ENCODE measurements around the gene COPG2.
"Not testable (repeated sequence)": the region's sequence is repeated elsewhere in the genome, so short reads cannot be mapped to it uniquely, and the experiment has no call there.

Gene COPG2

GRCh38 chr7:130515315-130516040 lies 153.1 kb downstream of the COPG2 start:
- Histone ChIP-seq H3K79me2 (ENCODE audit: insufficient read depth, low read depth) (no peaks in the 10 kb centered on the region), H3K36me3 (ENCODE audit: insufficient read depth) (no peaks in the 10 kb centered on the region), H3K4me3 (IDR thresholded peaks at IDR 0.05; ENCODE audit: insufficient read depth, low read depth, low read length) (no peak overlapping the region)

GRCh38 chr7:130513447-130513846 lies 155.1 kb downstream of the COPG2 start:
- no peak for TF ChIP-seq CTCF (conservative IDR thresholded peaks at IDR 0.05; ENCODE audit: low read depth, low read length)
- no peaks in the 10 kb centered on the region for H3K27me3 ChIP-seq (ENCODE audit: insufficient read depth, low read depth)
- no peak overlapping the region for H3K4me2 ChIP-seq
- H2AFZ ChIP-seq (ENCODE audit: low read depth): no peak overlapping the region
- no peak overlapping the region for H3K4me3 ChIP-seq (IDR thresholded peaks at IDR 0.05; ENCODE audit: insufficient read depth, low read depth, low read length)
- no peaks in the 10 kb centered on the region for H3K4me1 ChIP-seq (ENCODE audit: low read depth, poor library complexity, severe bottlenecking)
- no peak overlapping the region for H3K27ac ChIP-seq
- H3K36me3 ChIP-seq (ENCODE audit: insufficient read depth): no peaks in the 10 kb centered on the region
- no peaks in the 10 kb centered on the region for H4K20me1 ChIP-seq (ENCODE audit: insufficient read depth)
- H3K79me2 ChIP-seq (ENCODE audit: insufficient read depth, low read depth): no peaks in the 10 kb centered on the region
- no peak overlapping the region for H3K9ac ChIP-seq

More at GRCh38 chr7:130515315-130516040, 153.1 kb downstream of the COPG2 start:
- Histone ChIP-seq H3K27me3 (ENCODE audit: insufficient read depth, low read depth) (no peaks in the 10 kb centered on the region), H2AFZ (ENCODE audit: low read depth) (no peak overlapping the region), H3K9ac (no peak overlapping the region), H3K27ac (no peak overlapping the region), H3K4me1 (ENCODE audit: low read depth, poor library complexity, severe bottlenecking) (no peaks in the 10 kb centered on the region), H3K4me2 (no peak overlapping the region), H4K20me1 (ENCODE audit: insufficient read depth) (no peaks in the 10 kb centered on the region)
- no peak for TF ChIP-seq CTCF (conservative IDR thresholded peaks at IDR 0.05; ENCODE audit: low read depth, low read length)

- not testable (repeated sequence) for H3K27ac ChIP-seq; H3K4me2 ChIP-seq; H3K9ac ChIP-seq; H3K36me3 ChIP-seq (ENCODE audit: insufficient read depth); H3K4me3 ChIP-seq (IDR thresholded peaks at IDR 0.05; ENCODE audit: insufficient read depth, low read depth, low read length); H3K4me1 ChIP-seq (ENCODE audit: low read depth, poor library complexity, severe bottlenecking); H4K20me1 ChIP-seq (ENCODE audit: insufficient read depth); H3K79me2 ChIP-seq (ENCODE audit: insufficient read depth, low read depth); H2AFZ ChIP-seq (ENCODE audit: low read depth); H3K27me3 ChIP-seq (ENCODE audit: insufficient read depth, low read depth)
Observed at GRCh38 chr7:130512038-130512437, 156.5 kb downstream of the COPG2 start.

- no peak for TF ChIP-seq CTCF (conservative IDR thresholded peaks at IDR 0.05; ENCODE audit: low read depth, low read length)
- Histone ChIP-seq H2AFZ (ENCODE audit: low read depth) (no peak overlapping the region), H3K4me1 (ENCODE audit: low read depth, poor library complexity, severe bottlenecking) (peaks cover 1% of the 10 kb centered on the region), H3K79me2 (ENCODE audit: insufficient read depth, low read depth) (no peaks in the 10 kb centered on the region), H3K9ac (no peak overlapping the region), H3K4me2 (no peak overlapping the region), H3K27me3 (ENCODE audit: insufficient read depth, low read depth) (no peaks in the 10 kb centered on the region), H3K36me3 (ENCODE audit: insufficient read depth) (peaks cover 4% of the 10 kb centered on the region; the same call in 1 of the 2 replicates), H4K20me1 (ENCODE audit: insufficient read depth) (no peaks in the 10 kb centered on the region), H3K27ac (no peak overlapping the region), H3K4me3 (IDR thresholded peaks at IDR 0.05; ENCODE audit: insufficient read depth, low read depth, low read length) (no peak overlapping the region)
Observed at GRCh38 chr7:130506358-130506757, 162.2 kb downstream of the COPG2 start.

GRCh38 chr7:130505753-130506152 lies 162.8 kb downstream of the COPG2 start:
- Histone ChIP-seq H4K20me1 (ENCODE audit: insufficient read depth) (no peaks in the 10 kb centered on the region), H3K27ac (no peak overlapping the region), H3K4me1 (ENCODE audit: low read depth, poor library complexity, severe bottlenecking) (peaks cover 7% of the 10 kb centered on the region), H3K27me3 (ENCODE audit: insufficient read depth, low read depth) (no peaks in the 10 kb centered on the region), H3K36me3 (ENCODE audit: insufficient read depth) (peaks cover 4% of the 10 kb centered on the region; the same call in 1 of the 2 replicates), H3K79me2 (ENCODE audit: insufficient read depth, low read depth) (no peaks in the 10 kb centered on the region), H2AFZ (ENCODE audit: low read depth) (no peak overlapping the region), H3K4me2 (no peak overlapping the region), H3K9ac (no peak overlapping the region), H3K4me3 (IDR thresholded peaks at IDR 0.05; ENCODE audit: insufficient read depth, low read depth, low read length) (no peak overlapping the region)
- TF ChIP-seq CTCF (conservative IDR thresholded peaks at IDR 0.05; ENCODE audit: low read depth, low read length): no peak

Data from KMS-11 (cell line).